ENCODE data around the gene NELL1.

Gene NELL1

DNA sequence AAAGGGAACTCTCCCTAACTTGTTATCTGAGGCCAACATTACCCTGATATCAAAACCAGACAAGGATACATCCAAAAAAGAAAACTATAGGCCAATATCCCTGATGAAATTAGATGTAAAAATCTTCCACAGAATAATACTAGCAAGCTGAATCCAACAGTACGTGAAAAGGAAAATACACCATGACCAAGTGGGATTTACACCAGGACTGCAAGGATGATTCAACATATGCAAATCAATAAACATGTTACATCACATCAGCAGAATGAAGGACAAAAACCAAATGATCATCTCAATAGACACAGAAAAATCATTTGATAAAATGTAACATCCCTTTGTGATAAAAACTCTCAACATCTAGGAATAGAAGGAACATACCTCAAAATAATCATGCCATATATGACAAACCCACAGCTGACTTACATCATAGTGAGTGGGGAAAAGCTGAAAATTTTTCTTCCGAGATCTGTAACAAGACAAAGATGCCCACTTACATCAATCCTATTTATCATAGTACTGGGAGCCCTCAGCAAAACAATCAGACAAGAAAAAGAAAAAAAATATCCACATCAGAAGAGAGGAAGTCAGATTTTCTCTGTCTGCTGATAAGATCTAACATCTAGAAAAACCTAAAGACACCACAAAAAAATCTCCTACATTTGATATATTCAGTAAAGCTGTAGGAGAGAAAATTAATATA lies 820.2 kb downstream of the NELL1 start:
- no peak for DNase-seq (ENCODE audit: low spot score)
- no peak overlapping the region for H3K27ac ChIP-seq
- no peak overlapping the region for H3K4me3 ChIP-seq
- TF ChIP-seq, protein P1, sequence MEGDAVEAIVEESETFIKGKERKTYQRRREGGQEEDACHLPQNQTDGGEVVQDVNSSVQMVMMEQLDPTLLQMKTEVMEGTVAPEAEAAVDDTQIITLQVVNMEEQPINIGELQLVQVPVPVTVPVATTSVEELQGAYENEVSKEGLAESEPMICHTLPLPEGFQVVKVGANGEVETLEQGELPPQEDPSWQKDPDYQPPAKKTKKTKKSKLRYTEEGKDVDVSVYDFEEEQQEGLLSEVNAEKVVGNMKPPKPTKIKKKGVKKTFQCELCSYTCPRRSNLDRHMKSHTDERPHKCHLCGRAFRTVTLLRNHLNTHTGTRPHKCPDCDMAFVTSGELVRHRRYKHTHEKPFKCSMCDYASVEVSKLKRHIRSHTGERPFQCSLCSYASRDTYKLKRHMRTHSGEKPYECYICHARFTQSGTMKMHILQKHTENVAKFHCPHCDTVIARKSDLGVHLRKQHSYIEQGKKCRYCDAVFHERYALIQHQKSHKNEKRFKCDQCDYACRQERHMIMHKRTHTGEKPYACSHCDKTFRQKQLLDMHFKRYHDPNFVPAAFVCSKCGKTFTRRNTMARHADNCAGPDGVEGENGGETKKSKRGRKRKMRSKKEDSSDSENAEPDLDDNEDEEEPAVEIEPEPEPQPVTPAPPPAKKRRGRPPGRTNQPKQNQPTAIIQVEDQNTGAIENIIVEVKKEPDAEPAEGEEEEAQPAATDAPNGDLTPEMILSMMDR (IDR thresholded peaks at IDR 0.05) = no peak

DNA sequence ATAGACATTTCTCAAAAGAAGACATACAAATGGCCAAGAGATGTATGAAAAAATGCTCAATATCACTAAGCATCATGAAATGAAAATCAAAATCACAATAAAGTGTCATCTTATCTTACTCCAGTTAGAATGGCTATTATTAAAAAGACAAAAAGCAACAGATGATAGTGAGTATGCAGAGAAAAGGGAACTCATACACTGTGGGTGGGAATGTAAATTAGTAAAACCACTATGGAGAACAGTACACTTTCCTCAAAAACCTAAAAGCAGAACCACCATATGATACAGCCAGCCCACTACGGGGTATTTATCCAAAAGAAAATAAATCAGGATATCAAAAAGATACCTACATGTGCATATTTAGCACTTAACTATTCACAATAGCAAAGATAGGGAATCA lies 823.5 kb downstream of the NELL1 start:
- no peak for DNase-seq (ENCODE audit: low spot score)
- TF ChIP-seq, protein P1 (IDR thresholded peaks at IDR 0.05) = no peak

DNA sequence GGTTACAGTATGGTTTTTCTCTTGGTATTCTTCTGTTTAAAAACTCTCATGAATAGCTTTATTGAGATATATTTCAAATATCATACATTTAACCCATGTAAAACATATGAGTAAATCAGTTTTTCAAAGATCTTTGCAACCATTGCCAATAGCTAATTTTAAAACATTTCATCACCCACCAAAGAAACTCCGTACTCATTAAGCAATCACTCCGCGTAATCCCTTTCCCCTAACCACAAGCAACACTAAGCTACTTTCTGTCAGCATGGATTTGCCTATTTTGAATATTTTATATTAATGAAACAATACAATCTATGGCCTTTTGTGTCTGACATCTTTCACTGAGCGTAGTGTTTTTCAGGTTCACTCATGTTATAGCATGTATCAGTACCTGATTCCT lies 825.6 kb downstream of the NELL1 start:
- no peak overlapping the region for H3K4me3 ChIP-seq
- TF ChIP-seq, protein P1 (IDR thresholded peaks at IDR 0.05) = no peak
- H3K27ac ChIP-seq = no peak overlapping the region
- no peak for DNase-seq (ENCODE audit: low spot score)

More for the DNA sequence above, 823.5 kb downstream of the NELL1 start:
- Histone ChIP-seq H3K27ac (no peak overlapping the region), H3K4me3 (no peak overlapping the region)

DNA sequence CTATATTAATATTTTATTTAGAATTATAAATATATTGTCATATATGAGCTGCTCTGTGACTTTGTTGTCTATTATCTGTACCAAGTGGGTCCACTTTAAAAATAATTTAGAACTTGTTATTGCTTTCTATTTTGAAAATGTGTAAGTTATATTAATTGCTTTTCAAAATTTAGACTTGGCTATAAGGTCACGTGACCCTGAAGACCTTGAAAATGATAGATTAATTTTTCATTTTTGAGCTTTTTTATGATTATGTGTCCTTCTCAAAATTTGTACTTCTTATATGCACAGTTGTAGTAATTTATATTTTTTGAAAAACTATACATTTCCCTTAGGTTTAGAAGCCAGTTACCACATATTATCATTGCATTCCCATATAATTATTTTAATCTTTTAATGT lies 826.5 kb downstream of the NELL1 start:
- TF ChIP-seq, protein P1 (IDR thresholded peaks at IDR 0.05) = no peak
- DNase-seq (ENCODE audit: low spot score) = no peak
- Histone ChIP-seq H3K4me3 (no peak overlapping the region), H3K27ac (no peak overlapping the region)

DNA sequence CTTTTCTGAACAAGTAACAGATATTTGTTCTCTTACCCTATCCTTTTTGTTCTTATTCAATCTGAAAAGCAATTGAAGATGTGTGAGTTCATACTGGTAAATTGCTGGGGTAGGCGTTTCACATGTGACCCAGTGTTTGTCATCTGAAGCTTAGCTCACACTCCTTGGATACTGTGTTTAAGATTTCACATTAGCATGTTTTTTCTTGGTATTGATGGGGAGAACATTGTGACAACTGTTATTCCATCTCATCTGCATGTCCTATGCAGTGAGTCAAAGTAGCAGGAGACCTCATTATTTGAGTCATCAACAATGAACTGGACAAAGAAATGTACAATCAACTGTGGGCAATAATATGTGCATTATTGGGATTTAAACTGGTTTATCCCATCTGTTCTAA lies 831.9 kb downstream of the NELL1 start:
- TF ChIP-seq, protein P1 (IDR thresholded peaks at IDR 0.05) = no peak
- H3K4me3 ChIP-seq = no peak overlapping the region
- no peak overlapping the region for H3K27ac ChIP-seq

DNA sequence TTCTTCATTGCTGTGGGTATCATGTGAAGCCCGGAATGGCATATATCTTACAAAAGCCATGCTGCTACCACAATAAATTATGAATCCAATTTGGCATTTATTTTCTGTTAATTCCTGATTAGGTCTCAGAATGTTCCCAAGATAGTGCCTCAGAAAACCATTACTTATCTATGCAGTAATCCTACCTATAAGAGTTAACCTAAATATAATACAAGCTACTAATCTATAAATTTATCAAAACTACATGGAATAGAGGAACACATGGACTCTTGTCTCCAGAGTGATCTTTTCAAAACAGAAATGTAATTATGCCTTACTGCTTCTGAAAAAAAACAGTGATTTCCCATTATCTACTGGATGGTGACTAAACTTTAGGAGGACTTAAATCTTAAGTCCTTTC lies 835.7 kb downstream of the NELL1 start:
- Histone ChIP-seq H3K27ac (no peak overlapping the region), H3K4me3 (no peak overlapping the region)
- TF ChIP-seq, protein P1 (IDR thresholded peaks at IDR 0.05) = no peak
- DNase-seq (ENCODE audit: low spot score) = no peak

More for the DNA sequence above, 831.9 kb downstream of the NELL1 start:
- DNase-seq (ENCODE audit: low spot score) = no peak

DNA sequence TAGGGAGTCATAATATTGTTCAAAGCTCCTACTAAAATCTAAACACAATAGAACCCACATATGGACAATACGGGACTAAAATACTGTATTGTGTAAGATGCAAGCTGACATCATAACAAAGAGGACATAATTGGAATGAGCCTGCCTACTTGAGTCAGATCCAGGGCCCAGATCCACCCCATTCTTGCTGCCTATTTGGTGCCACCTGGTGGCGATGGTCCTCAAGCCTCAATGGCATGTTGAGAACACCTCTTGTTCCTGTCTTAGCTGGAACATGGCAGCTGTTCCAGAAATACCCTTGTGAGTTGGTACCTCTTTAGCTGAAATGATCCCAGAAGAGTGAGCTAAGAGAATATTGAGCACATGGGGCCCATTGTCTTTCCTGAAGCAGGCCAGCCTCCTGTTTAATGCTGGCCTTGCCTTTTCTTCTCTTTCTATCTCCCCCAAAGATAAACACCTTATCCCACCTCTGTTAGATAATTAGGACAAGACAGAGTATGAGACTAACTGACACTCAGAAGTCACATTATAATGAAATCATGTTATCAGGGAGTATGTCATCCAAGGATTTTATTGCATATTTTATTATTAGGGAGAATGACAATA lies 842.6 kb downstream of the NELL1 start:
- DNase-seq (ENCODE audit: low spot score) = no peak
- H3K27ac ChIP-seq = no peak overlapping the region
- TF ChIP-seq, protein P1 (IDR thresholded peaks at IDR 0.05) = no peak
- H3K4me3 ChIP-seq = no peak overlapping the region

Data from coronary artery (tissue), 2 donors.